OCI-LY1 (cell line): ENCODE measurements around the gene SMAD7.

Experiments
- H2AFZ ChIP-seq: fragments of 200-600 bp; sonication (generic), shearing (Covaris generic); 2 replicates; pipeline ENCODE4 v1.6.0; 2014; ENCODE audit warnings: antibody characterized with exemption, mild to moderate bottlenecking, low read length
- H3F3A ChIP-seq: fragments of 200-600 bp; sonication (generic), shearing (Covaris generic); 2 replicates; pipeline ENCODE4 v1.6.0; 2014; ENCODE audit warnings: mild to moderate bottlenecking, antibody characterized with exemption, low read length, moderate library complexity; ENCODE audit not compliant: insufficient read depth
- H3K27ac ChIP-seq: fragments of 200-600 bp; sonication (generic); 2 replicates; pipeline ENCODE4 v1.5.1; 2014; ENCODE audit warnings: low read length, mixed run types, mild to moderate bottlenecking, low read depth; ENCODE audit not compliant: poor library complexity, severe bottlenecking
- H3K27me3 ChIP-seq: fragments of 200-600 bp; sonication (generic); 2 replicates; pipeline ENCODE4 v1.6.0; 2014; ENCODE audit warnings: antibody characterized with exemption, mild to moderate bottlenecking, low read length, moderate library complexity; ENCODE audit not compliant: insufficient read depth
- H3K36me3 ChIP-seq: fragments of 200-600 bp; sonication (generic); 2 replicates; pipeline ENCODE4 v1.6.1; 2014; ENCODE audit warnings: mild to moderate bottlenecking, antibody characterized with exemption, low read length, moderate library complexity, mixed read lengths; ENCODE audit not compliant: insufficient read depth
- H3K4me1 ChIP-seq: fragments of 200-600 bp; sonication (generic); 2 replicates; pipeline ENCODE4 v1.5.1; 2014; ENCODE audit warnings: mild to moderate bottlenecking, low read length, moderate library complexity; ENCODE audit not compliant: insufficient read depth, severe bottlenecking
- H3K4me2 ChIP-seq: fragments of 200-600 bp; sonication (generic), shearing (Covaris generic); 2 replicates; pipeline ENCODE4 v1.6.1; 2014; ENCODE audit warnings: low read length
- H3K4me3 ChIP-seq: fragments of 200-600 bp; sonication (generic); 2 replicates; pipeline ENCODE4 v1.5.1; 2014; ENCODE audit warnings: low read length, low read depth, mild to moderate bottlenecking, mixed read lengths; ENCODE audit not compliant: poor library complexity, severe bottlenecking
- H3K79me2 ChIP-seq: fragments of 200-600 bp; shearing (Covaris generic); 2 replicates; pipeline ENCODE4 v1.6.1; 2016; ENCODE audit warnings: mixed run types, low read length, mixed read lengths; ENCODE audit not compliant: insufficient read depth
- H3K9ac ChIP-seq: fragments of 200-600 bp; sonication (generic), shearing (Covaris generic); 2 replicates; pipeline ENCODE4 v1.6.1; 2014; ENCODE audit warnings: mild to moderate bottlenecking, low read length, mixed read lengths
- H3K9me2 ChIP-seq: fragments of 200-600 bp; sonication (generic), shearing (Covaris generic); 2 replicates; pipeline ENCODE4 v1.6.1; 2014; ENCODE audit warnings: low read depth, mild to moderate bottlenecking, low read length, mixed read lengths
- H3K9me3 ChIP-seq: fragments of 200-600 bp; shearing (Covaris generic); 2 replicates; pipeline ENCODE4 v1.6.1; 2014; ENCODE audit warnings: low read length, mixed read lengths
- H4K20me1 ChIP-seq: fragments of 200-600 bp; sonication (generic), shearing (Covaris generic); 2 replicates; pipeline ENCODE4 v1.6.0; 2016; ENCODE audit warnings: mild to moderate bottlenecking, low read length; ENCODE audit not compliant: insufficient read depth
- EZH2 ChIP-seq: fragments of 200-600 bp; sonication (generic), shearing (Covaris generic); IDR thresholded peaks from 2 replicates; pipeline ENCODE4 v1.8.0; 2017; ENCODE audit warnings: borderline replicate concordance, mixed run types, mild to moderate bottlenecking, antibody characterized with exemption, low read length, moderate library complexity, mixed read lengths
- TF ChIP-seq, protein P1 (sequence below): fragments of 200-600 bp; sonication (generic), shearing (Covaris generic); IDR thresholded peaks from 2 replicates; pipeline ENCODE4 v1.5.1; 2017; ENCODE audit warnings: mild to moderate bottlenecking, antibody characterized with exemption, low read length, moderate library complexity, mixed read lengths

The SMAD7 gene

GRCh38 chr18:48922226-48922800 lies 28.5 kb downstream of the SMAD7 start:
- TF ChIP-seq EZH2, result no peak
- H3F3A ChIP-seq, result no peaks in the 10 kb centered on the region
- H3K4me2 ChIP-seq, result no peak overlapping the region
- no peaks in the 10 kb centered on the region for H3K9me2 ChIP-seq
- no peaks in the 10 kb centered on the region for H4K20me1 ChIP-seq
- no peak overlapping the region for H3K4me3 ChIP-seq
- H3K9ac ChIP-seq, result no peak overlapping the region
- peaks cover under 1% of the 10 kb centered on the region for H3K4me1 ChIP-seq
- no peaks in the 10 kb centered on the region for H3K9me3 ChIP-seq
- H3K36me3 ChIP-seq, result no peaks in the 10 kb centered on the region
- H2AFZ ChIP-seq, result no peak overlapping the region
- no peaks in the 10 kb centered on the region for H3K79me2 ChIP-seq
- H3K27ac ChIP-seq, result no peak overlapping the region
- H3K27me3 ChIP-seq, result peaks cover 7% of the 10 kb centered on the region

DNA sequence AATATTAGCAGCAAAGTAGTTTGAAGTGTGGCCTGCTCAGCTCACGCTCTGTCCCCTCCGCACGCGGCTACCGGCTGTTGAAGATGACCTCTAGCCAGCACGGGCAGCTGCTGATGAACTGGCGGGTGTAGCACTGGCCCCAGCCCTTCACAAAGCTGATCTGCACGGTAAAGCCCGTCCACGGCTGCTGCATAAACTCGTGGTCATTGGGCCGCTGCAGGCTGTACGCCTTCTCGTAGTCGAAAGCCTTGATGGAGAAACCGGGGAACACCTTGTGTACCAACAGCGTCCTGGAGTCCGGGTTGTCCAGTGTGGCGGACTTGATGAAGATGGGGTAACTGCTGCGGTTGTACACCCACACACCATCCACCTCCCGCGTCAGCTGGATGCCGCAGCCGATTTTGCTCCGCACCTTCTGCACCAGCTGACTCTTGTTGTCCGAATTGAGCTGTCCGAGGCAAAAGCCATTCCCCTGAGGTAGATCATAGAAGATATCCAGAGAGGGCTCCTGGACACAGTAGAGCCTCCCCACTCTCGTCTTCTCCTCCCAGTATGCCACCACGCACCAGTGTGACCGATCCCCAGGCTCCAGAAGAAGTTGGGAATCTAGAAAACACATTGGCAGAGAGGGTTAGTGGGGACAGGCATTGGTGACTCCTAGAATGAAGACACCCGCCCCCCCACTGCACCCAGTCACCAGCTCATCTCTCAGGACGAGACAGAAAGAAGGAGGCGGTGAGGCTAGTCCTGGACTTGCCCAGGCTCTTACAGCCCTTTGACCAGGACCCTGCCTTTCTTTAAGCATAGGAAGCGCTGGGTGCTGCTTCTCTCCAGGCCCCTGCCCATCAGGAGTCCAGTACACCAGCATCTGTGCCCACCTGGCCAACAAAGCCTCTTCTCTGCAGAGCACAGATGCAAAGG lies 29.2 kb downstream of the SMAD7 start:
- no peaks in the 10 kb centered on the region for H3K36me3 ChIP-seq
- no peak overlapping the region for H3K9ac ChIP-seq
- H3F3A ChIP-seq, result no peaks in the 10 kb centered on the region
- H2AFZ ChIP-seq, result no peak overlapping the region
- no peak overlapping the region for H3K4me2 ChIP-seq
- no peaks in the 10 kb centered on the region for H3K4me1 ChIP-seq
- H3K27ac ChIP-seq, result no peak overlapping the region
- no peaks in the 10 kb centered on the region for H3K9me3 ChIP-seq
- no peaks in the 10 kb centered on the region for H4K20me1 ChIP-seq
- H3K9me2 ChIP-seq, result no peaks in the 10 kb centered on the region
- H3K27me3 ChIP-seq, result peaks cover 12% of the 10 kb centered on the region
- TF ChIP-seq, protein P1, sequence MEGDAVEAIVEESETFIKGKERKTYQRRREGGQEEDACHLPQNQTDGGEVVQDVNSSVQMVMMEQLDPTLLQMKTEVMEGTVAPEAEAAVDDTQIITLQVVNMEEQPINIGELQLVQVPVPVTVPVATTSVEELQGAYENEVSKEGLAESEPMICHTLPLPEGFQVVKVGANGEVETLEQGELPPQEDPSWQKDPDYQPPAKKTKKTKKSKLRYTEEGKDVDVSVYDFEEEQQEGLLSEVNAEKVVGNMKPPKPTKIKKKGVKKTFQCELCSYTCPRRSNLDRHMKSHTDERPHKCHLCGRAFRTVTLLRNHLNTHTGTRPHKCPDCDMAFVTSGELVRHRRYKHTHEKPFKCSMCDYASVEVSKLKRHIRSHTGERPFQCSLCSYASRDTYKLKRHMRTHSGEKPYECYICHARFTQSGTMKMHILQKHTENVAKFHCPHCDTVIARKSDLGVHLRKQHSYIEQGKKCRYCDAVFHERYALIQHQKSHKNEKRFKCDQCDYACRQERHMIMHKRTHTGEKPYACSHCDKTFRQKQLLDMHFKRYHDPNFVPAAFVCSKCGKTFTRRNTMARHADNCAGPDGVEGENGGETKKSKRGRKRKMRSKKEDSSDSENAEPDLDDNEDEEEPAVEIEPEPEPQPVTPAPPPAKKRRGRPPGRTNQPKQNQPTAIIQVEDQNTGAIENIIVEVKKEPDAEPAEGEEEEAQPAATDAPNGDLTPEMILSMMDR, result no peak
- no peak for TF ChIP-seq EZH2
- no peak overlapping the region for H3K4me3 ChIP-seq
- no peaks in the 10 kb centered on the region for H3K79me2 ChIP-seq

DNA sequence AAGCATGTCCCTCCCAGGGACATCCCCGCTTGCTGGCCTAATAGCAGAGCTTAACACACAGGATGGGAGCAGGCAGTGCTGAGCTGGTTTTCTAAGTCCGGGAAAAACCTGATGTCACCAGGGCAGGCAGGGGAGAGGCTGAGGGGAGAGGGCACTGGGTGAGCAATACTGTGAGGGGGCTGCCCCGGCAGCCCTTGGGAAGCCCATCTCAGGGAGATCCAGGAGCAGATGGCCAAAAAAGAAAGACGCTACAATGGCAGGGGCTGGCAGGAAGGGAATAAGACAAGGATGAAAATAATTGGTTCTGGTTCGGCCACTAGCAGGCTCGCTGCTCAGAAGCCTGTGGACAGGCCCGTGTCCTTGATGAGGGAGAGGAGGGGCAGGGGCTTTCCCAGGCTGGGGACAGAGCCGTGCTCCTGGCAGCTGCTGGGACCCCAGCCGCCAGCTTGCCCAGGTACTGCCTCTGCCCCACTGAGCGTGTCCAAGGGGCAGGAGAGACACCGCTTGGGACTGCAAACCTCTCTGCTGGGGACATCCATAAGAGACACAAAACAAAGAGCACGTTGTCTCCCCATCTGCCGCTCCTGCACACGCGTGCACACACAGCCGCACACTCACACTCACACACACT lies 30.2 kb downstream of the SMAD7 start:
- Histone ChIP-seq H3K4me2 (no peak overlapping the region), H3K9me3 (no peaks in the 10 kb centered on the region), H3K9ac (no peak overlapping the region), H3K36me3 (no peaks in the 10 kb centered on the region), H3F3A (no peaks in the 10 kb centered on the region), H3K79me2 (no peaks in the 10 kb centered on the region), H4K20me1 (no peaks in the 10 kb centered on the region), H3K4me3 (no peak overlapping the region), H3K27me3 (peaks cover 13% of the 10 kb centered on the region), H3K4me1 (no peaks in the 10 kb centered on the region), H3K27ac (no peak overlapping the region), H2AFZ (no peak overlapping the region), H3K9me2 (no peaks in the 10 kb centered on the region)
- TF ChIP-seq, protein P1, result no peak
- no peak for TF ChIP-seq EZH2
